ENCODE measurements around the gene OR56A5.
"Not testable (repeated sequence)": the region's sequence is repeated elsewhere in the genome, so short reads cannot be mapped to it uniquely, and the experiment has no call there.

Gene OR56A5, protein sequence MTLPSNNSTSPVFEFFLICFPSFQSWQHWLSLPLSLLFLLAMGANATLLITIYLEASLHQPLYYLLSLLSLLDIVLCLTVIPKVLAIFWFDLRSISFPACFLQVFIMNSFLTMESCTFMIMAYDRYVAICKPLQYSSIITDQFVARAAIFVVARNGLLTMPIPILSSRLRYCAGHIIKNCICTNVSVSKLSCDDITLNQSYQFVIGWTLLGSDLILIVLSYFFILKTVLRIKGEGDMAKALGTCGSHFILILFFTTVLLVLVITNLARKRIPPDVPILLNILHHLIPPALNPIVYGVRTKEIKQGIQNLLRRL

DNA sequence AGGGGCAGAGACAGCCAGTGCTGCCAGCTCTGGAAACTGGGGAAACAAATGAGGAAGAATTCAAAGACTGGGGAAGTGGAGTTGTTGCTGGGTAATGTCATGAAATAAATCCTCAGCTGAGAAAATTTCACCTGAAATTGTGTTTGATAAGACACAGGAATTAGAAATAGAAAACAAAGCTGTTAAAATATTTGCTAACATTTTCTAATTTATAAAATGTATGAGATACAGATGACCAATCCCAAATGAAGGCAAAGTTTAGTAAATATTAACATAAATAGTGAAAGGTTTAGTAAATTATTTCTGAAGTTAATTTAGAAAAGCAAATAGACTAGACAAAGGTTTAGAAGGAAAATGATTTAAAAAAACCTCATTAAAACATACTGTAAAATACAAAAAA is at the start of gene OR56A5:
TSS of gene OR56A5 (minus strand) at position 101 of the 400 bp plus-strand sequence. CDS start at position 101, 0 bp downstream.
- DNase-seq: no peak

DNA sequence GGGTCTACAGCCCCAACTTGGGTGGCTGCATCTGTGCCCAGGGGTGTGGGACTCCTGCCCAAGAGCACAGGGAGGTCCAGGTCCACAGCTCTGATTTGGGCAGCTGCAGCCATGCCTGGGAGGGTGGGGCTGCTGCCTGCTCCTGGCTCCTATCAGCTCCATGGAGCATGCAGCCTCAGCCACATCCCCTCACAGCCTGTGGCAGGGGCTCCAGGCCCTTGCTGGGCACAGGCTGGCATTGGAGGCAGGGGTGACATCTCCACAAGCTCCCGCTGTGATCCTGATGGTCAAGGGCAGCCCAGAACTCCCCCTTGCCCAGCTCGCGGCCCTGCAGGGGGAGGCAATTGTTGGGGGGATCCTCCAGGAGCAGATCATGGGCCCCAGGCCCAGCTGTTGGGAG is 44.7 kb upstream of the OR56A5 start:
- DNase-seq: no peak

DNA sequence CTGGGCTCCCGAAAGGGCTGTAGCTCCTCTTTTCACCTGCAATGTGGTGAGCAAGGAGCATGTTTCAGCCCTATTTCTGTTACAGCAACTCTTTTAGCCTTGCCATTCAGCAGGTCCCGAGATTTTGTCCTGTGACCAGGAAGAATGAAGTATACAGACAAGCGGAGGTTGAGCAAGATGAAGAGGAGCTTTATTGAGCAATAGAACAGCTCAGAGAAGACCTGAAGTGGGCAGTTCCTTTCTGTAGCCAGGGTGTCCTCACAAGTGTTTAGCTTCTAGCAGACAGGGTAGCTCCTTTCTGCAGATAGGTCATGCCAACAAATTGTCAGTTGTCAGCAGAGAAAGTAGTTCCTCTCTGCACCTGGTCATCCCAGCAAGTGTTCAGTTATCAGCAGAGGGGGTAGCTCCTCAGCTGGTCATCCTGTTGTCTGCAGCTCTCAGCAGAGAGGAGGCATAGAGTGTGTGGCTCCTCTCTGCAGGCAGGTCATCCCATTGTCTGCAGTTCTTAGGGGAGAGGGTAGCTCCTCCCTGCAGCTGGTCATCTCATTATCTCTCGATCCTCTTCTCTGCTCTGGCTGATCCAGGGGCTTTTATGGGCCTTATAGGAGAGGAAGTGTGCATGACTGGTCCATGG is 43.9 kb upstream of the OR56A5 start:
- no peak for DNase-seq

DNA sequence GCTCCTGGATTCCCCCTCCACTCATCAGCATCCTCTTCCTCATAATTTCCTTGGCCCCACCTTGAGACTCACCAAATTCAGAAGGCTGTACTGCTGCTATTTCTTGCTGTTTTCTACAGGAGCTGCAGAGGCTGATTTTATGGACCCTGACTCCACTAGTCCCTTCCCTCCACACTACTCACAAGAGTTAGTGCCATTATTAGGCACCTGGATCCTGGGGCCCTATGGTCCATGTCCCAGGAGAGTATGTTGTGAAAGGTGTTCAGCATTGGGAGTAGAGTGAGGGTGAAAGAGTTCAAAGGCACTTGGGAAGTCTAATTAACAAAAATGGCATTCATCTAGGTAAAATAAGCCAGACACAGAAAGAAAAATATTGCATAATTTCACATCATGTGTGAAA is 38.6 kb upstream of the OR56A5 start, which contains the start of gene OR56A4:
TSS of gene OR56A4 (minus strand) at position 101 of the 400 bp plus-strand sequence. CDS start 3,954 bp downstream, outside the sequence.
- DNase-seq: no peak

DNA sequence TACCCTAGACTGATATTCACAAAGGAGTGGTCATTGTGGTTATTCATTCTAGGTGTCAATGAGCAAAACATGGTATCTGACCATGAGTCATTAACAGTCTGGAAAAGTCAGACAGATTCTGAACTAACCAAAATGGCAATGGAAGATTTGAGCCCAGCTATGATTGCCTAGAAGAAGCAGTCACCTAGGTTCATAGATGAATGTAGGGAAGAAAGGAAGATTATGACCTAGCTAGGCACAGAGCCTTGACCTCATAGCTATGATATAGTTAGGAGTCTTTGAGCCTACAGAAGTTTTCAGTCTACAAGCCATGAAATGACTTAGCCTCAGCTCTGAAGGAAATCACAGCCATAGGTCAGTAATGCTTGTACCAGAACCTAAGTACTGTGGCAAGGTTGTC is 38.1 kb upstream of the OR56A5 start:
- no peak for DNase-seq

DNA sequence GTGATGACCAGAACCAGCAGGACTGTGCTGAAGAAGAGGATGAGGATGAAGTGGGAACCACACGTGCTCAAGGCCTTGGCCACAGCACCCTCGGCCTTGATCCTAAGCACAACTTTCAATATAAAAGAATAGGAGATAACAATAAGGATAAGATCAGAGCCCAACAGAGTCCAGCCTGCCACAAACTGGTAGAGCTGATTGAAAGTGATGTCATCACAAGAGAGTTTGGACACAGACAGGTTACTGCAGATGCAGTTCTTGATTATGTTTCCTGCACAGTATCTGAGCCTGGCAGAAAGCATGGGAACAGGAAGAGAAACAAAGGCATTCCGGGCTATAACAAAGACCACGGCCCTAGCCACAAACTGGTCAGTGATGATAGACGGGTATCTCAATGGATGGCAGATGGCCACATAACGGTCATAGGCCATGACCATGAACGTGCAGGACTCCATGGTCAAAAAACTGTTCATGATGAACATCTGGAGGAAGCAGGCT is 34.0 kb upstream of the OR56A5 start:
- DNase-seq: no peak

DNA sequence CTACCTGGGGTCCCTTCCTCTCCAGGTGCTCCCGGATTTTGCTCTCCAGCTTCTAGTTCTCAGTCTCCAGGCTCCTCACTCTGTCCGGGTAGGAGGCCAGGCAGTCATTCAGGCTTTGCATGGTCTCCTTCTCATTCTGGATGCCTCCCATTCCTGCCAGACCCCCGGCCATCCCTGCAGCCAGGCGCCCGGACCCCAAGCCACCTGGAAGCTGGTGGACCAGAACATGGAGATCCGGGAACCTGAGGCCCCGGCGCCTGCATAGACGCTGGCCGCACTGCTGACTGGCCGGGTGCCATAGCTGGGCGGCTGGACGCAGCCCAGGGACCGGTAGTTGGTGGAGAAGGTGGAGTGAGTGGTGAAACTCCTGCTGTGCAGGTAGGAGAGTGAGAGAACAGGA is 26.5 kb upstream of the OR56A5 start:
- no peak for DNase-seq

DNA sequence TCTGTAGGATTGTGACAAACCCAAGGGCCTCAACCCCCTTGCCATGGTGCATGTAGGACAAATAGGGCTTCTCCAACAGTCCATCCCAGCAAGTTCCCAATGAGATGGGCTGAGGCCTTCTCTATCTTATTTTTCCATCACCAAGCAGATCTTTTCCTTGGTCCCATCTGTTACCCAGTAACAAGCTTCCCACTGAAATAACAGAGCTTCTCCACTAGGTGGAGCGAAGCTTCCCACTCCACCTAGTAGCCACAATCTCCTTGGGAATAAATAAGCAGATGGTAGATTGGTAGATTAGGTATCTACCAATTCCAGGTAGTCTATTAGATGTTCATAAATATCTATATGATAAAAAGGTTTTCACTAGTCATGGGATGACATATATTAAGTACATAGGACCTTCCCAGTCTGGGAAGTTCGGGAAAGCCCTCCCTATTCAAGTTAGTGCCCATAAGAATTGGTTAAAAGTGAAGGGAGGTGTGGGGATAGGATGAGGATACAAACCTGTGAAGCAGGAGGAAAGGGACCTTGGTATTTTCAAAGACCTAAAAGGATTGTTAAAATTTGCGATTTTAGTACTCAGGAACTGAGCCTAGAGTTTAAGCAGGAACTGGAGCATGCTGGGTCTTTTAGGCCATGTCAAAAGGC is 24.4 kb upstream of the OR56A5 start:
- peak; percentile 11 for DNase-seq

DNA sequence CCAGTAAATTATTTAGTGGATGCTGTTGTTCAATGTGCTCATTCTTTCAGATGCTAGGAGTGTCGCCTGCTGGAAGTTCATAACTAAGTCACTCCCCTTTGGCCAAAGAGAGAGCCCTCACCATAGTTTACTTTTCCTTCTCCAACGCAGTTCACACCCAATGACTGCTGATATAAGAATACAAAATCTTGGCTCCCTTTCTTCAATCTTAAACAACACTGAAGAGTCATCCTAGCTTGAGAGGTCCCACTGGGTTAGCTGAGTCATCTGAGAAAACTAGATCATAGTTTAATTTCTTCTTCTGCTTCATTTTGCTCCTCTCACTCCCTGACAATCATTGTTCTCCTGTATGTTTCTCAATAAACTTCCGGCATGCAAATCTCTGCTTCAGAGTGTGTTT is 23.9 kb upstream of the OR56A5 start:
- no peak for DNase-seq

DNA sequence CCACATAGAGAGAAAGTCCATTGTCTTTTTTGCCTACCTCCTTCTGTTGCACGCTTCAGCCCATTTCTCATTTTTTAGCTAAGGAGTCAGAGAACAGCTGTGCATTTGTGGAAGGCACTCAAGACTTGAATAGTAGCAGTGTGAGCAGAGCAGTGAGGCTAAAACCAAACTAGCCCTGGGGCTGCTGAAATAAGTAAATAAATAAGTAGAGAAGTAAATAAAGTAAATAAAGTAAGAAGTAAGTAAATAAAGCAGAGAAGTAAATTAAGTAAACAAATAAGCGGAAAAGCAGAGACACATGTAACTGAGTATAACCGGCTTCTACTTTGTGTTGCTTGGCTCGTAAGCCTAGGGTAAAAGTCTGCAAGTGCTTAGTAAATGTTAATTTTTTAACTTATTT is 20.9 kb upstream of the OR56A5 start:
- no peak for DNase-seq

DNA sequence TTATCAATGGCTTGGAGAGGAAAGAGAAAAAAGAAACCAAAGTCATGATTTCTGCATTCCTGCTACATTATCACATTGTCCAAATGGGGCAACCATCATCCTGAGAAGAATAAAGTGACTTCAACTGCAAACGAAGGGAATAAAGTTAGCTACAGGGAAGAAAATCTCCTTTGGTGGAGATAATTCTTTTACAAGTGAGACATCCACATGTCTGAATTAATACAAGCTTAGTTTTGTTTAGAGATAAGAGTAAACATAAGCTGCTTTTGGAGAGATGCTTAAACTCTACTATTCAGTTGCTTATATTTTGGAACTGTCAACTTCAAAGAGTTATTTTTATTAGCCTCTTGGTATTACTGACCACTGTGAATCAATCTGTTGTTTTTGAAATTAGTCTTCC is 18.6 kb upstream of the OR56A5 start, which contains the start of gene OR52L1:
TSS of gene OR52L1 (minus strand) at position 101 of the 400 bp plus-strand sequence. CDS start at position 46, 55 bp downstream.
- DNase-seq: no peak

DNA sequence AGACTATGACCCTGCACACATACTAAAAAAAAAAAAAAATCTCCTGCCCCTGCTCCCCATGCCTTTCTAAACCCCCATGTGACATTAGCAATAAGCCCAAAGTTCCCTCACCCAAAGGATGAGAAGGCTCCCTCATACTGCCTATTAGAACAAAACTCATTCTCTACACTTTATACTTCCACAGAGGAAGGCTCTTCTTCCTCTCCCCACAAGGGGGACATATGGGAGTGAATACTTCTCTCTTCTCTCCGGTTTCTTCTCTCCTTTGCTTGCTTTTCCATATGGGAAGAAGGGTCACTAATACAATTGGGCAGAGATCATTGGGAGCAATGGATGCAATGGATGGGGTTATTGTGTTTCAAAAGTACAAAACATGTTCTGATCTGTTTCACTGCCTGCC is 15.1 kb upstream of the OR56A5 start:
- DNase-seq: no peak

DNA sequence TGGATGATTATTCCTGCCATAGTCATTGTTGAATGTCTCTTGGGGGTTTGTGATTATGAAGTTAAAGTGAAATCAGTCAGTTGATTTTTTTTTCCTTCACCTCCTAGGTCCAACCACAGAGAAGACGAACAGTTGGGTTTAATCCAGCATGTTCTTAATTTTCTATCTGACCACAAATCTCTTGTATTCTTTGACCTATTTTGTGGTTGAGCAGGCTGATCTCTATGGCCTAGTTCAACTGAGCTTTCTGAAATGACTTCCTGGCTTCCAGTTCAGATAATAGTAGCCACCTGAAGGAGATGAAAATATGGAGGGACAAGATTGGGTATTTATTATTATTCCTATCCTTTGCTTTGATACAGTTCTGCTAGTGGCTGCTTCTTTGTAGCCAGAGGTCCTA is 5.2 kb upstream of the OR56A5 start:
- no peak for DNase-seq

DNA sequence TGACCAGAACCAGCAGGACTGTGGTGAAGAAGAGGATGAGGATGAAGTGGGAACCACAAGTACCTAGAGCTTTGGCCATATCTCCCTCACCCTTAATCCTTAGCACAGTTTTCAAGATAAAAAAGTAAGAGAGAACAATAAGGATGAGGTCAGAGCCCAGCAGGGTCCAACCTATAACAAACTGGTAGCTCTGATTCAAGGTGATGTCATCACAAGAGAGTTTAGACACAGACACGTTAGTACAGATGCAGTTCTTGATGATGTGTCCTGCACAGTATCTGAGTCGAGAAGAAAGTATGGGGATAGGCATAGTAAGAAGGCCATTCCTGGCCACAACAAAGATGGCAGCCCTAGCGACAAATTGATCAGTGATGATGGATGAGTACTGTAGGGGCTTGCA is 586 bp downstream of the OR56A5 start:
- DNase-seq: no peak

DNA sequence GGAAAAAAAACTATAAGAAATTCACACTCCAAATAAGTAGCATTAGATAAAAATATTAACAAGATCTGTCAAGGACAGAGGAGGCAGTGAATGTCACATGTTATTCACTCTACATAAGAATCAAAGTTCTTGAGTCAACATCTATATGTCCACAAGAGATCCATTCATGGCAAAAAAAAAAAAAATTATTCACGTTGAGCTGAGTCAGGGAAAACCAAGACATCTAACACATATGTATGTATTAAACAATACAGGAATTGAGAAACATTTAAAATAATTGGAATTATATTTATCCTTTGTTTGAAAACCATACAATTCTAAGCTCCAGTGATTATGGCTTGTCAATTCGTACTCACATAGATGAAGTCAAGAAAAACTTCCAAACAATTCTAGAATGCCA is 1.3 kb downstream of the OR56A5 start:
- DNase-seq: no peak

DNA sequence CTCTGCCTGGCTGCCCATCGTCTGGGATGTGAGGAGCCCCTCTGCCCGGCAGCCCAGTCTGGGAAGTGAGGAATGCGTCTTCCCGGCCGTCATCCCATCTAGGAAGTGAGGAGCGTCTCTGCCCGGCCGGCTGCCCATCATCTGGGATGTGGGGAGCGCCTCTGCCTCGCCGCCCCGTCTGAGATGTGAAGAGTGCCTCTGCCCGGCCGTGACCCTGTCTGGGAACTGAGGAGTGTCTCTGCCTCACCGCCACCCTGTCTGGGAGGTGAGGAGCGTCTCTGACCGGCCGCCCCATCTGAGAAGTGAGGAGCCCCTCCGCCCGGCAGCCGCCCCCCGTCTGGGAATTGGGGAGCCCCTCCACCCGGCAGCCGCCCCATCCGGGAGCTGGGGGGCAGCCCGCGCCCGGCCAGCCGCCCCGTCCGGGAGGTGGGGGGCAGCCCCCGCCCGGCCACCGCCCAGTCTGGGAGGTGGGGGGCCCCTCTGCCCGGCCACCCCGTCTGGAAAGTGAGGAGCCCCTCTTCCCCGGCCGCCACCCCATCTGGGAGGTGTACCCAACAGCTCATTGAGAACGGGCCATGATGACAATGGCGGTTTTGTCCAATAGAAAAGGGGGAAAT is 7.5 kb downstream of the OR56A5 start:
- not testable (repeated sequence) for DNase-seq

DNA sequence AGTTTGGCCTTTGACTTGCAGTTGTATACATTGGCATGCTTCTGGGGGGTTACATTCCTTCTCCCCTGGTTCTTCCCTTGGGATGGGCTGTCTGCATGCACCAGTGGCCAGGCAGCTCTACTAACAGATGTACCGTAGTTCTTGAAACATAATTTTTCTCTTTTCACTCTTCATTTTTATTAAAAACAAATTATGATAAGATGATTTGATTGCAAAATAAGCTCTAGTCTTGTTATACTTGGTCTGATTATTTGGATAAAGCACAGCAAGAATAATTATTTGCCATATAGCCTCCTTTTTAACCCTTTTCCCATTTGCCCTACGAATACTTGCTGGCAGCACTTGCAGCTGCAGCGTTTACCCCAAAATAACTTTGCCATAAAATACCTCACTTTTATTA is 12.7 kb downstream of the OR56A5 start:
- DNase-seq: no peak

DNA sequence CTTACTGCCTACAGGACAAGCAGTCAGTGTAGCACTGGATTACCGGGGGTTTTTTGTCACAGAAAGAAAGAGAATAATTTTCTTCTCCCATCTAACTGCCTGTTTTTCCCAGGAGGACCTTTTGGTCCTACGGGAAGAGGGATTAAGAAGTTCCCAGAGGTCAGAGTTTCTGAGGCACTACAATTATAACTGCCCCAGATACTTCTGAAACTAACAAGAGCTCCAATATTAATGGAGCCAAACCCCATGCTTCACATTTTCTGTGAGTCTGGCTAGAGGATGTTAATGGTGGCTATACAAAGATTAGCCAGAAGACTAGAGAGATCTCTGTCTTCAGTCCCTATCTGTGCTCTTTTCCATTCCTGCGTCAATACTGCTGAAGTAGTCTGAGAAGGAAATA is 26.3 kb downstream of the OR56A5 start, which contains the start of gene OR56A3:
TSS of gene OR56A3 (plus strand) at position 301 of the 400 bp plus-strand sequence. CDS start 5,096 bp downstream, outside the sequence.
- no peak for DNase-seq

DNA sequence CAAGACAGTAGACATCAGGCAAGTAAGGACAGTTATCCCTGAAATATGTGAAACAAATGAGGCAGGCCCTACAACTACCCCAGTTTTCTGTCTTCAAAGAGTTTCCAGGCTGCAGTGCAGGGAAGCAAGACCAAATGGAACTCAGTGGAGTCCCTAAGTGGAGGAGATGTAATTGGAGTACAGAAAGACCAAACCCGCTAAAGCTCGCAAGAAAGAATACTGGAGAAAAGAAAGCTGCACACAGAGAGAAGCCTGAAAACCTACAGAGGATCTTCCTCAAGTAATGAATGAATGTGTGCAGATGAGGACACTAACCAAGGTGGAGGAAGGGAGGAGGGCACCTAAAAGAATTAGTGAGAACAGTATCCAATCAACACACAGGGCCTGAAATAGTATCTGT is 27.5 kb downstream of the OR56A5 start:
- no peak for DNase-seq

DNA sequence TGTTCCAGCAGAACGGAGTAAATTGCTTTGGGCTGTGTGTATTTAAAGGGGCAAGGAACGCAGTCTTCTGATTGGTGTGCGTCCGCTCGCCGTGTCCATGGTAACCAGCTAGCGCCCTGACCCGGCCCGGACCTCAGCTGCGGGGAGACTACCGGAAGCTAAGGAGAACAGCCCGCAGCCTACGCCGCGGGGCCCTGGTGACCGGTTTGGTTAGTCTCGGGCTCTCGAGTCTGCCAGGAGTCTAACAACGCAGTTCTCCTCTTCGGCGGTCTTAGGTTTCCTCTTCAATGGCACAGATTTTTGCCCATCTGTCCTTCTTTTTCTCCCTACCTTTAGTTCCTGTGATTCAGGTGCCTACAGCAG is 29.7 kb downstream of the OR56A5 start:
- DNase-seq: no peak

DNA sequence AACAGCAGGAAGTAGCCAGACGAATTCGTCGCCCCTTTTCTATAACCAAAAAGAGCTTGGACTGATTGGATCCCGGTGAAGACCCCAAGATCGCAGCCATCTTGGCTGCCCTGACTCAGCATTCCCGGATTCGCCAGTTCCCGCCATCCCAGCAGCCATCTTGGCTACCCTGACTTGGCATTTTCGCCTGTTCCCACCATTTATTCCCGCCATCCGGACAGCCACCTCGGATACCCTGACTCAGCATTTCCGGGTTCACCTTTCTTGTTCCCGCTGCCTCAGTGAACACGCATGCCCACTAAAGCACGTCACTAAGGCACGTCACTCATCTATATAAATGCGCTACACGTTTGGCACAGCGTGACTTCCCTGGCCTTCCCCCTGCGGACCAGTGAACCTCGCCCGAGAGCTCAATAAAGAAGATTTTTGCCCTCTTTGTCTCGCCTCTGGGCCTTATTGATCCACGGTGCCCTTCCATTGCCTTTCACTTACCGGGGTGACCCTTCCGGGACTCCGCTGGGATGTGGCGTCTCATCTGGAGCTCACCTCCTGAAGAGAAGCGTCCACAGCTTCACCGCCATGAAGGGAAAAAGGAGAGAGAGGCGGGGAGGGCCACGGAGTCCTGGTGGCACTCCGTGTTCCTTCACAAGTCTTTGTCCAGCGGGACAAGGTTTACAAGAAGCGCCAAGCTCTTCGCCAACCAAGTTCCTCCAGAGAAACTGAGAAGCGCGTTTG is 30.3 kb downstream of the OR56A5 start:
- DNase-seq: no peak

DNA sequence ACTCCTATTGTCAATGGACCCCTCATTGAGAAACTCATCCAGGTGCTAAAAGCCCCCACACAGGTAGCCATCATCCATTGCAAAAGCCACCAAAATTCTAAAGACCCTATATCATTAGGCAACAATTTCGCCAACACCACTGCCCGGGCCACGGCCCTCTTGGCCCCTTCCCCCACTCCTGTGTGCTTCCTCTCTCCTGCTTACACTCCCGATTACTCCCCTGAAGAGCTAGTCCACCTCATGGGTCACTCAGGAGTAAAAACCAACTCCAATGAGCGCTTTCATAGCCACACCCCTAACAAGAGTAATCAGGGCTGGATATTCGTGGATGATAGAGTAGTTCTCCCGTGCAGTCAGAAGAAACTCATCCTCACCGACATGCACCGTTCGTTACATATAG is 35.2 kb downstream of the OR56A5 start:
- no peak for DNase-seq

DNA sequence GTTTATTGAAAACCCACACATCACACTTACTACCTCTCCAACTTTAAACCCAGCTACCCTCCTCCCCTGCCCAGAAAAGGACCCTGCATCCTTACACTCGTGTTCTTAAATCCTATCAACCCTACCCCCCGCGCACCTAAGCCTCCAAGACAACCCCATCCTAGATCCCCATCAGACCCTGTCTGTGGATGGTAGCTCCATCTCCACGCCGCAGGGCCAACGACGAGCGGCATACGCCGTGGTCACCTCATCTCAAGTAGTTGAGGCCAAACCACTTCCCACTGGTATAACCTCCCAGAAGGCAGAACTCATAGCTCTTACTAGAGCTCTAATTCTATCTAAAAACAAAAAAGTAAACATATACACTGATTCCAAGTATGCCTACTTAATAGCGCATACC is 35.6 kb downstream of the OR56A5 start:
- no peak for DNase-seq

Data from eye (tissue), 1 donor.